ENCODE measurements around the gene CCDC191.

Gene CCDC191

DNA sequence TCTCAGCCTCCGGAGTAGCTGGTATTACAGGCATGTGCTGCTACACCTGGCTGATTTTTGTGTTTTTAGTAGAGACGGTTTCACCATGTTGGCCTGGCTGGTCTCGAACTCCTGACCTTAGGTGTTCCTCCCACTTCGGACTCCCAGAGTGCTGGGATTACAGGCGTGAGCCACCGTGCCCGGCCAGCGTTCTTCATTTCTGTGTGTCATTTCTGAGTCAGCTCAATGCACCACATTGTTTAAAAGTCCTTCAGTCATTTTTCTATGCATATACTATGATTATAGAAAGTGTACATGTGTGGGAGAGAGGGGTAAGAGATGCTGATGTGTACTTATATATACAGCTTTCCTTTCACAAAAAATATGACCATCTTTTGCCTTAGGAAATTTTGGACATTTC, 2.3 kb upstream of the CCDC191 start:
- no peak for DNase-seq

GRCh38 chr3:114057011-114057347, 653 bp upstream of the CCDC191 start:
- DNase-seq, result no peak

DNA sequence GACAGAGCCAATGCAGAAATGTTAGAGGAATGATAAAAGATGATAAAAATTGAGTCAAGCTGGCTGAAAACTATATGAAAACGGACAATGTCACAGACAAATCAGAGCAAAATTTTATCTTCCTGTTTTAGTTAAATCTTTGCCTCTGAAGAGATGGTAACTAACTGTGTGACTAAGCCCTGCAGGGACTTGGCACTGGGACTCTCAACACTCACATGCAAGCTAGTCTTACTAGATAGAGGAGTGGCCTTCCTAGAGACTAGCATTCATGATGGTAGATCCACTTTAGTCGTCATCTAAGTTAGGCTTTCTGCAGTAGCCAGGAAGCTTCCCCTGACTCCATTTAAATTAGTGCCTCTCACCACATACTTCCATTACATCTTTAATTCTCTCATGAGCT, 4.1 kb downstream of the CCDC191 start:
- DNase-seq, result no peak

- no peak for DNase-seq
Measured at GRCh38 chr3:114043205-114043604, 13.1 kb downstream of the CCDC191 start.

DNA sequence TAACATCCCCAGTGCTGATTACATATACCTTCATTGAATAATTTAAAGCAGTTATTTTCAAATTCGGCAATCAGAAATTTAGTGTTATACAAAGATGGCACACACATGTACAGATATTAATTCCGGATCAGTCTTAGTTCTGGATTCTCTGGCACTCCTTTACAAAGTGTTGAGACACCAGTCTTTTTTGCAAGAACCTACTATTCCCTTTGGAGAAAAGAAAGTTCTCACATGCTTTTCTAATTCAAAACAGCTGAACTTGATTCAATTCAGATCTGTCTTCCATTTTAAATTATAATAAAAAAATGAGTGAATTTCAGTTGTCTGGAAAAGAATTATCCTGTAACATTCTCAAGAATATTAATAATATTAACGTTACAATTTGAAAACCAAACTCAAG, 20.4 kb downstream of the CCDC191 start:
- no peak for DNase-seq

DNA sequence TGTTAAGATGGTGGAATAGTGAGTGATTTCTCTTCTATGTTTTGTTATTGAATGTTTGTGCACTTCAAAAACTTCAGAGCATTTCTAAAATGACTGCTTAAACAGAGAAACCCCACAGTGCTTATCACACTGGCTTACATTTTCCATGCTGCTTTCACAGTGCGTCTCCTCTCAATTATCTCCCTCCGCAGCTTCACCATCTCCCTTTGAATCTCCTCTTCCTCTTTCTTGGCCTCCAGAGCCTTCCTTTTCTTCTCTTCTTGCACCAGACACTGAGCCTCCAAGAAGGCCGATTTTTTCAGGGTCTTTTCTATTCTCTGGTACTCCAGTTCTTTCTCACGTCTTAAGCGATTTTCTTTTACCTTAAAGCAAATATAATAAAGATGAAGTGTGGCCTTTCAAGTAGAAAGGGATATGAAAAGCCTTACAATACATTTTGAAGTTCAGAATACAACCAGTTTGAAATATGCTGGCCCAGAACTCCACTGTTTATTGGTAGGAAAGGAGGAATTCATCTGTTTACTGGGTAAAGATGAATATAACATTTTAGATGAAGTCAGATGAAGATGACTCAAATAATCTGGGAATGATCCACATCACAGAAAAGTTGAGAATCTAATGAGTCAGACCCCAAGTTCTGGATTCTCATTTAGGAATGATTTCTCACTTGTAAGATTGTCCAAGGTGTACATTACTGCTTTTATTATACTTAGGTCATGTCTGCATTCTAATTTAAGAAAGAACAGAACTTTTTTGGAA, 21.4 kb downstream of the CCDC191 start:
- DNase-seq, result no peak

GRCh38 chr3:114034211-114034610, 22.1 kb downstream of the CCDC191 start:
- DNase-seq, result no peak

DNA sequence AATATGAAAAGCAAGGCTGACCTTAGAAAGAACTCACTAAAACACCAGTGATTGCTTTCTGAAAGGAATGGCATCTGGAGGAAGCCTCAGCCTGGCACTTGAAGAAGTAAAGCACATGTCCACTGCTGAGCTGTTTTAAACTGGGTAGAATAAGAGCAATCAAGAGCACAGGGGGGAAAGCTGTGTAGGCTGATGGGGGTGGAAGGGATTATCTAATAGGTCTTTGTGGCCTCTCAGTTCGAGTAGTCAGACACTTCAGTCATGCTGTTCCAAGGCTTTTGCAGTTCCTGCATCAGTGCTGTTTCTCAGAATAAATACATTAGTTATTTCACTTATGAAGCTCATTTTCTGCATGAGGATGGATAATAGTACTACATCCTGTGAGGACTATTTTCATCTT, 22.6 kb downstream of the CCDC191 start:
- DNase-seq, result peak; percentile 43

DNA sequence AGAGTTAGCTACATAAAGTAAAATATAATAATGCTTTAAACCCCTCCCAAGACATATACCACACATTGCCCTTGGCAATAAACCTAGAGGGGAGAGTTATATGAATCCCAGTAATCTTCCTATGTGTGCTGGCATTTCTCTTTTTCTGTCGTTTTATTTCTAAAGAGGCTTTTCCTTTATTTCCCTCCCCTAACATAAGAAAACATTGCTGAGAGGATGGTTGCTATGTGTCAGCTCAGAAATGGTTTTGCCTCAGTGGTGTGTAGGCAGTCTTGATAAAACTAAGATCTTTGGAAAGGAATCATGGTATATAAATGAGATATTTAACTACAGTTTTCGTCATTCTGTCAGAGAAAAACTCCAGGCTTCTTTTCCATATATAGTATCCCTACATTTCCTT, 30.0 kb downstream of the CCDC191 start:
- no peak for DNase-seq

DNA sequence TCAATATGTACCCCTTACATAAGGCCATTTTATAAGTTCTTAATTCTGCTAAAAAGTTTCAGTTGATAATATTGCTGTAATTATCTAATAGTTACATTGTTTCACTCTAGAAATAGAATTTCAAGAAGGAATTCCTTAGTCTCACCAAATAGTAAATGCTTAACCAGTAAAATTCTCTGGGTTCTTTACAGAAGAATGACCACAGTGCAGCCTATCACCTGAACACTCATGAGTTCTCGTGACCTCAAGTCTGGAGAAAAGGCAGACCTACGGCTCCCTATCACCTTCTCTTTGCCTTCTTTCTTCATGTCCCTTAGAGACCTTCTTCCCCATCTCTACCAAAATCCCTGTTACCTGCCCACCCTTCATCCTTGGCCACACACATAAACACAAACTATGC, 30.9 kb downstream of the CCDC191 start:
- no peak for DNase-seq

DNA sequence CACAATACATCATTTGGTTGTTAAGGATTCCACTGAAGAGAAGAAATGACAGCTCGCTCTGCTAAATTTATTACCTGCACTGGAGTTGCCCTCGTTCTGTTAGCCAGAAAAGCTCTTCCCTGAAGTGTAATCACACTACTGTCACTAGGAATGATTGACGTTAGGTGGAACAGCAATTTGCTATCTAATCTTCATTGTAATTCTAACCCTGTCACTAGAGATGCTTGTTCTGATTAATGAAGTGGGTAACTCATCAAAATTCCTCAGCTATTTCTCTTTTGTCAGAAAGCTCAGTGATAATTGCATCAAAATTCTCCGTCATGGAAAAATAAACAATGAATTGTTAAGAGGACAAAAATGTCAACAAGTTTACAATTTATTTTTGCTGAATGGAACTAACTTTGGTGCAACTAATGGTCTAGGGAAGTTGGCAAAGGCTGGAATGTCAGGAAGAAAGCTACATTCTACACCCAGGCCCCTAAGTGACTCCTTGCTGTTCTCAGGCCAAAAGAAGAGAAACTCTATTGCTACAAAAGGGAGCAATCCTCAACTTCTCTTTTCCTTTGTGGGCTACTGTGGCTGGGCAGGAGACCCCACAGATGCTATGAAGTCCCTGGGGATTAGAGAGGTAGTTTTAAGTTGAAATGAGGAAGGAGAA, 34.1 kb downstream of the CCDC191 start:
- no peak for DNase-seq

DNA sequence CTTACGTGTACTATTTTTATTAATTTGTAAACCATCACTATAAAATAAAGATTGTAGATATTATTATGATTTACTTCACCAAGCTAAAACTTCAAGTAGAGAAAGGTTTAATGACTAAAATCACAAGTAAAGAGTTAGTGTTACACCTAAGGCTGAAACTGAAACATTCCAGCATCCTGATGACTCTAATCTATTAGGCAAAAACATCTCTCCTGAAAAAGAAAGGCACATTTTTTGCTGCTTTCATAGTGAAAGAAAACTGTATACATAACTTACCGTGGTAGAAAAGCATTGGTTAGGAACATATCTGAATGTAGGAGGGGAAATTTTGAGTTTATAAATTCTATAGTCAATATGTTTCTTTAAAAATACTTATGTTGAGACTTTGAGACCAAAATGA, 35.4 kb downstream of the CCDC191 start:
- DNase-seq, result no peak

GRCh38 chr3:114019486-114019885, 36.8 kb downstream of the CCDC191 start:
- DNase-seq, result no peak

DNA sequence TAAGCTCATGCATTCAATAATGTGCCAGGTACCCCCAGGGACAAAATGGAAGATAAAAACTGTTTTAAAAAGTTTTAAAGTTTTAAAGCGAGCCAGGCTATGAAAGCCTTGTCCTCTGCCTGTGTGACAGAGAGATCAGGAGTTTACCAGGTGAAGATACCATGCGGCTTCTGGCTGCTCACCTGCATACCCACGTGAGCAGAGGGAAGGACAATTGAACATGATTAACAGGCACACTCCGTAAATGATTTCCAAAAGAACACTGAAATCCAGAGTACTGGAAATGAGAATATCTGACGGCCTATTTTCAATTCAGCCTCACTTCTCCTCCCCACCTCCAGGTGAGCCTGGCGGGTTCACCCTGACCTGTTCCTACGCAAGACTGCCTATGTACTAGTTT, 42.1 kb downstream of the CCDC191 start:
- DNase-seq, result no peak

- DNase-seq, result no peak
Measured at GRCh38 chr3:114011059-114011797, 45.1 kb downstream of the CCDC191 start.

- DNase-seq, result no peak
Measured at GRCh38 chr3:114005481-114005880, 50.8 kb downstream of the CCDC191 start.

DNA sequence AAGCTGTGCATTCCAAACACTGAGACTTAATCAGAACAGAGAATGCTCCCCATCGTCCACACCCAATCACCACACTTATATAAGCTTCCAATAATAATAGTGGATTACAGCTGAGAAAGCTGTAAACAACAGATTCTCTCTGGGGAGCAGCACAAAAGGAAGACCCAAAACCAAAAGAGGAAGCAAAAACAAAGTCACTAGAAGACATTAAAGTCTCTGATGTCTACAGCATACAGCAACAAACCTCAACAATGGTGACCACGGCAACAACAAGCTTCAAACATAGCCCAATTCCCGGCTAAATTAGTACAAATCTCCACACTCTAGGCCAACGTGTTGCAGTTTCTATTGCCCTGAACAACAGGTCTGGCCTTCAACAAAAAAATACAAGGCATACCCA, 70.8 kb downstream of the CCDC191 start:
- no peak for DNase-seq

GRCh38 chr3:113983544-113983943, 72.8 kb downstream of the CCDC191 start:
- no peak for DNase-seq

- peak; percentile 23 for DNase-seq
Measured at GRCh38 chr3:113981803-113982202, 74.5 kb downstream of the CCDC191 start.

DNA sequence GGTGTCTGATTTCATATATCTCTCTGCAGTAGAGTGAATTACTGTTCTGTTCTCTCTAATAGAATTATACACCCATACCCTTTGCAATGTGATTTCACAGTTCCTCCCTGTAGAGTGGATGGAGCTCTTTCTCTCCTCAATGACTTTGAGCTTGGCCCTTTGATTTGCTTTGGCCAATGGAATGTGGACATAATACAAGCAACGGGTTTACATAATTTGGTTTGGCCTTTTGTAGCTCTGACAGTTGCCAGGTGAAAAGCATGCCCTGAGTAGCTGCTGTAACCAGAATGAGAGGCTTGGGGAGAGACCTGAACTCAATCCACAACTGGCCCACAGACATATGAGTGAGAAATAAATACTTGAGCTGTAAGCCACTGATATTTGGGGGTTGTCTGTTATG, 76.4 kb downstream of the CCDC191 start:
- DNase-seq, result no peak

DNA sequence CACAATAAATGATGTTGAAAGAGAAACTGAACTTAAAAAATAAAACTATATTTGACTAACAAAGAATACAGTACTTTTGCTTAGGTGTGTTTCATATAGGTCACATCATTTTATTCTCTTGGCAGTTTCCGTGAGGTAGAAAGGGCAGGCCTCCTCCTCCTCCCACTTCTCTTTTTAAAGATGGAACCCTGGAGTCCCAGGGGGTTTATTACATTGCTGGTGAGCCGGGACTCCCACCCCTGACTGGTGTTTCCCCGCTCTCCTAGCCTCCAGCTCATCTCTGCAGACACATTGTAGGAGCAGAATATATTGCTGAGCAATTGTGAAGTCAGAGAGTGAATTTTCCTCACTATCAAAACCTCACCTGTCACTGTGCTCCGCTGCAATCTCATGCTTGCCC, 78.5 kb downstream of the CCDC191 start:
- DNase-seq, result no peak

DNA sequence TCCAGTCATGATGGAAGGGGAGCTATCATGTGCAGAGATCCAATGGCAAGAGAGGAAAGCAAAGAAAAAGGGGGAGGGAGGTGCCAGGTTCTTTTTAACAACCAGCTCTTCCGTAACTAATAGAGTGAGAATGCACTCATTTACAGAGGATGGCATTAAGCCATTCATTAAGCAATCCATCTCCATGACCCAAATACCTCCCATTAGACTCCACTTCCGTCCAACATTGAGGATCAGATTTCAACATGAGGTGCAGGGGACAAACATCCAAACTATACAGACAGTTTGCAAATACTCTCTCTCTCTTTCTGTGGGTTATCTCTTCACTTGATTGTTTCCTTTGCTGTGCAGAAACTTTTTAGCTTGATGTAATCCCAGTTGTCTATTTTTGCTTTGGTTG, 87.3 kb downstream of the CCDC191 start:
- DNase-seq, result no peak

GRCh38 chr3:113966172-113966571, 90.2 kb downstream of the CCDC191 start:
- DNase-seq, result no peak

GRCh38 chr3:113963879-113964278, 92.4 kb downstream of the CCDC191 start:
- DNase-seq, result no peak

Data from NCI-H2227 treated with DMSO at 0.1 percent for 48 hours (cell line).